ENCODE measurements around the gene RESF1.
"Not testable (repeated sequence)": the region's sequence is repeated elsewhere in the genome, so short reads cannot be mapped to it uniquely, and the experiment has no call there.

Gene RESF1, protein sequence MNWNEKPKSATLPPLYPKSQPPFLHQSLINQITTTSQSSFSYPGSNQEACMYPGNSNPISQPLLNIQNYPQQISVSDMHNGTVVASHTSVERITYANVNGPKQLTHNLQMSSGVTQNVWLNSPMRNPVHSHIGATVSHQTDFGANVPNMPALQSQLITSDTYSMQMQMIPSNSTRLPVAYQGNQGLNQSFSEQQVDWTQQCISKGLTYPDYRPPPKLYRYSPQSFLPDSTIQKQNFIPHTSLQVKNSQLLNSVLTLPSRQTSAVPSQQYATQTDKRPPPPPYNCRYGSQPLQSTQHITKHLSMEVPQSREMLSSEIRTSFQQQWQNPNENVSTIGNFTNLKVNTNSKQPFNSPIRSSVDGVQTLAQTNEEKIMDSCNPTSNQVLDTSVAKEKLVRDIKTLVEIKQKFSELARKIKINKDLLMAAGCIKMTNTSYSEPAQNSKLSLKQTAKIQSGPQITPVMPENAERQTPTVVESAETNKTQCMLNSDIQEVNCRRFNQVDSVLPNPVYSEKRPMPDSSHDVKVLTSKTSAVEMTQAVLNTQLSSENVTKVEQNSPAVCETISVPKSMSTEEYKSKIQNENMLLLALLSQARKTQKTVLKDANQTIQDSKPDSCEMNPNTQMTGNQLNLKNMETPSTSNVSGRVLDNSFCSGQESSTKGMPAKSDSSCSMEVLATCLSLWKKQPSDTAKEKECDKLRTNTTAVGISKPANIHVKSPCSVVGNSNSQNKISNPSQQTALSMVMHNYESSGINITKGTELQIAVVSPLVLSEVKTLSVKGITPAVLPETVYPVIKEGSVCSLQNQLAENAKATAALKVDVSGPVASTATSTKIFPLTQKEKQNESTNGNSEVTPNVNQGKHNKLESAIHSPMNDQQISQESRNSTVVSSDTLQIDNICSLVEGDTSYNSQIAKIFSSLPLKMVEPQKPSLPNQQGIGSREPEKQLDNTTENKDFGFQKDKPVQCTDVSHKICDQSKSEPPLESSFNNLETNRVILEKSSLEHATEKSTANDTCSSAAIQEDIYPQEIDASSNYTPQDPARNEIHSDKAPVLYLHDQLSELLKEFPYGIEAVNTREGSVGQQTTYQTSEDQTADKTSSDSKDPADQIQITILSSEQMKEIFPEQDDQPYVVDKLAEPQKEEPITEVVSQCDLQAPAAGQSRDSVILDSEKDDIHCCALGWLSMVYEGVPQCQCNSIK (N-terminal part only)

DNA sequence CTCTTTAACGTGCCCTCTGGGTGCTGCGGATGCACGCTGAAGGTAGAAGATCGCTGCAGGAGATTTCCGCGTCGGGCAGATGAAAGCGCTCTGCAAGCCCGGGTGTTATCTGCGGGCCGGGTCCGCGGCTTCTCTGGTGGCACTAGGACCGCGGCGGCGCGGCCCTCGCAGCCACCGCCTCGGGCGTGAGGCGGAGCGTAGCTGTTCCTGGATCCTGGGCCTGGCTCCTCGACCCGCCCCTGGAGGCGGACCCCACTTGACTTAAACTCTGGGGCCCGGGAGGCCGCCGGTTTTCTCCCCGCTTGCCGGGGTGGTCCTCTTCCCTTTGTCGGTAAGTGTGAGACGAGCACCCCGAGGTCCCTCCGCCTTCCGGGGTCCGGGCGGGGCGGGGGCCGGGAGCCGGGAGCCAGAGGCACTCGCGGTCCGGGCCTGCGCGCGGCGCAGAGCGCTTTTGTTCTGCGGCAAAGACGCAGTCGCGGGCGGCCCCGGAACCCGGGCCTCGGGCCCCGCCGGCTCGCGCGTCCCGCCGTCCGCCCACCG is at the start of gene RESF1:
RESF1 (plus strand) TSS at position 255 of the 540 bp plus-strand sequence. CDS start 21,541 bp downstream, outside the sequence.
- peak; percentile 85 for DNase-seq

DNA sequence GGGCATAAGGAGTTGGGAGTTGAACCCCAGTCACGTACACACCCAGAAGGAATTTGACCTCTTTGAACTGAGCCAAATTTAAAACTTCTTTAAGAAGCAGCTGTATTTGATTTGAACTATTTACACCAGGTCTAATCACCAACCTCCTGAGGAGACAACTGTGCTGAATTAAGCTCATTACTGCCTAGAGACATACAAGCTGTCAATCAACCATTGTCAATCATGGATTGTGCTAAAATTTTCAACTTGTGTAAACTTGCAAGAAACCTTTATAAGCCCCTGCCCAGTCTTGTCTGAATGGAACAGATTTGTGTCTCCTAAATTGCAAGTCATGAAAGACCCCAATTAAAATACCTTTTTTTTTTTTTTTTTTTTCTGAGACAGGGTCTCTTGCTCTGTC is 44.3 kb upstream of the RESF1 start:
- no peak for DNase-seq

DNA sequence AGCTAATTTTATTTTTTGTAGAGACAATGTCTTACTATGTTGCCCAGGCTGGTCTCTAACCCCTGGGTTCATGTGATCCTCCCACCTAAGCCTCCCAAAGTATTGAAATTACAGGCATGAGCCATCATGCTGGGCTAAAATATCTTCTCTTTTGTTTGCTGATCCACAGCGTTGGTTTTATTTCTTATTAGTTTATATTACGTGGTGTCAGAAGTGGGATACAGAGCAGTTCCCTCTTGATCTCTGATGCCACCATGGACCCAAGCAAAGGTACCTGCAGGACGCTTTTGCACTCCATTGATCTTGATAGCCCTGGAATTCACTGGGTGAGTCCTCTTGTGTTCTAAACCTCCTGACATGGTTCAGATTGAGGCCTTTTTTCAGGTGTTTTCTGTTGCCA is 43.8 kb upstream of the RESF1 start:
- no peak for DNase-seq

DNA sequence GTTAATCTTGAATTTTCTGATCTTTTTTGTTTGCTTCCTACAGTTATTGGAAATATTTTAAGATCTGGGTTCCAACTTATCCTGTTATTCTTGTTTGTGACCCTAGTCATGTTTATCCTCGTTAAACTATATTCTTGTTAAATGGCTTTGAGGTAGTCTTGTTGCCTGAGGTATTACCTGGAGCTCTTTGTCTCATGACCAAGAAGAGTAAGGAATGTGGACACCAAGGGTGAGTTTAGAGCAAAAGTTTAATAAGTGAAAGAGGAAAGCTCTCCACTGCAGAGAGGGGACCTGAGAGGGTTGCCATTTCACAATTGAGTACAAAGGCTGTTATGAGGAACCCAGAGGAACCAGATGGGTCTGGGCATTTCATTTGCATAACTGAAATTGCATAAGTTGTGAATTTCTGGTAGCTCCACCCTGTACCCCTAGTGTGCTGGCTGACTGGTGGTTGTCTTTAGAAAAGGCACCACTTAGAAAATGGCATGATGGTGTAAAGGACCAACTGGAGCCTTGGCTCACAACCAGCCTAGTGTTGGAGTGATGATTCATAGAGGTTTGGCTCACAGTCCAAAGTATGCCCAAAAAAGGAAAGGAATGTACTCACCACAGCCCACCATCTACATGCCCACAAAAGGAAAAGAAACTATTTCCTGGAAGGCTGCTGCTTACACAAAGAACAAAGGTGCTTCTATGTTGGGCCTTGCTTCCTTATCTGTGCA is 36.7 kb upstream of the RESF1 start:
- DNase-seq: no peak

GRCh38 chr12:31923063-31923412 is 36.2 kb upstream of the RESF1 start:
- no peak for DNase-seq

- DNase-seq: peak; percentile 12
Measured at GRCh38 chr12:31928246-31929026, 30.8 kb upstream of the RESF1 start.

GRCh38 chr12:31929027-31929526 is 30.1 kb upstream of the RESF1 start:
- no peak for DNase-seq

DNA sequence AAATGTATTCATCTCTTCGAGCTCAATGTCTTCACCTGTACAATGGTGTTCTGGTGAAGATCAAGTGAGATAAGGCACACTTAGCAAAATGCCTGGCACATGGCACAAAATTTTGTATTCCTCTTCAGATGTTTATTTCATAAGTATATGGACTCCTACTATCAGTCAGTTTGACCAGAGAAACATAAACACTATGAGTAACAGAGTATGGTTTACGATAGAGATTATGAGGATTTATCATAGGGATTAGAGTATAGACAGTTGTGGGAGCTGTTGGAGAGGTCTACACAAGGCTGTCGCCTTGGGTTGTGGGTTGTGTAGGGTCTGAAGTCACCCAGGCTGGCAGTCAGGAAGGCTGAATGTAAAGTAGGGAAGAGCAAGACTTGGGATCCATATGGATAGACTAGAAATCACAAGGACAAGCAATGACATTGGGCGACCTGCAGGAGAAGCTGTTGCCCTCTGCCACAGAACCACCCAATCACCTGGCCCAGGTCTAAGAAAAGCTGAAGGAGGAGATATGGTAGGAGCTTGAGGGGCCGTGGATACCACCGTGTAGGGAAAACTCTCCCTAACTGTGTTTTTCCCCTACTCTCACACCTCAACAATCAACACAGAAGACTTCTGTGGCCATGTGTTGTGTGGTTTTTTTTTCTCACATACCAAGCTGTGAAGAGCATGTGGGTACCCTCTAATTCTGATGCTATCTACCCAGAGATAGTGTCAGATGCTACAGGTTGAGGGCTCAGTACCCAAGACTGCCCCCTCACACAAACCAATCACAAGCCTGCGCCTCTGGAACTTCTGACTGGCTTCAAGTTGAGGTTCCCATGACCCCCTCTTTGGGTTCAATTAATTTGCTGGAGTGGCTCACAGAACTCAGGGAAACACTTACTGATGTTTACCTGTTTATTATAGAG is 27.2 kb upstream of the RESF1 start:
- no peak for DNase-seq

- no peak for DNase-seq
Measured at GRCh38 chr12:31944299-31944698, 14.9 kb upstream of the RESF1 start.

DNA sequence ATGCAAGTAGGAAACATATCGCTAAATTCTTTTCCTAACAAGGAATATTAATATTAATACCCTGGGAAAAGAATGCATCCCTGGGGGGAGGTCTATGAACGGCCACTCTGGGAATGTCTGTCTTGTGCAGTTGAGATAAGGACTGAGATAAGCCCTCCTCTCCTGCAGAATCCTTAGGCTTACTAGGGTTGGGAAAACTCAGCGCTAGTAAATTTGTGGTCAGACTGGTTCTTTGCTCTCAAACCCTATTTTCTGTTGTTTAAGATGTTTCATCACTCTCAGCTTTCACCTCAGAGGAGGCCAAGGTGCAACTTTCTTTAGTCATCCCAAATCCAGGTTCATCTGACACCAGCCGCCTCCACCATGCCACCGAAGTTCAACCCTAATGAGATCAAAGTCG is 11.2 kb upstream of the RESF1 start:
- no peak for DNase-seq

DNA sequence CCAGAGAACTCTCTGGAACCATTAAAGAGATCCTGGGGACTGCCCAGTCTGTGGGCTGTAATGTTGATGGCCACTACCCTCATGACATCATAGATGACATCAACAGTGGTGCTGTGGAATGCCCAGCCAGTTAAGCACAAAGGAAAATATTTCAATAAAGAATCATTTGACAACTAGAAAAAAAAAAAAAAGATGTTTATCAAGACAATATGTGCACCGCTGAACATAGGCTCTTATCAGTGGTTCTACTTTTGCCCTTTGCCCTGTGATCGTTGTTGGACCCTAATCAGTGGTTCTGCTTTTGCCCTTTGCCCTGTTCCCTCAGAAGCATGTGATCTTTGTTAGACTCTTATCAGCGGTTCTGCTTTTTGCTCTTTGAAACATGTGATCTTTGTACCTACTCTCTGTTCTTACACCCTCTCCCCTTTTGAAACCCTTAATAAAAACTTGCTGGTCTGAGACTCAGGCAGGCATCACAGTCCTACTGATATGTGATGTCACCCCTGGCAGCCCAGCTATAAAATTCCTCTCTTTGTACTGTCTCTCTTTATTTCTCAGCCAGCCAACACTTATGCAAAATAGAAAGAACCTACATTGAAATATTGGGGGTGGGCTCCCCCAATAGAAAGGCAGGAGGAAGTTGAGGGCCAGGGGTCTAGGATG is 10.4 kb upstream of the RESF1 start:
- not testable (repeated sequence) for DNase-seq

- DNase-seq: no peak
Measured at GRCh38 chr12:31950088-31950487, 9.1 kb upstream of the RESF1 start.

DNA sequence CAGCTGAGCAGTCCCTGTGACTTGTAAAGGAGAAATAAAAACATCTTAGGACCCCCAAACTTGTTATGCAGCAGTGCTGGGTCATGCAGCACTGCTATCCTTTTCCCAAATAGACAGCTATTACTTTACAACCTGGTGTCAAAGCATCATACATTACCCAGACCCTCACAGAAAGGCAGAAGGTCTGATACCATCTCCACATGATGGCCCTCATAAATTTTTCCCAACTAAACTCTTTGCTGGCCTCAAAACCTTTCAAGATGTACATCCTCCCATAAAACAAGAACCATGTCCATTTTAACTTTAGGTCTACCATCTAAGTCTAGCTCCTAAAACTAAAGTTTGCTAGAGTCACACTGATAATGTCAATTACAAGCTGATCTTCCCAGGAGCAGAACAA is 8.7 kb upstream of the RESF1 start:
- DNase-seq: no peak

DNA sequence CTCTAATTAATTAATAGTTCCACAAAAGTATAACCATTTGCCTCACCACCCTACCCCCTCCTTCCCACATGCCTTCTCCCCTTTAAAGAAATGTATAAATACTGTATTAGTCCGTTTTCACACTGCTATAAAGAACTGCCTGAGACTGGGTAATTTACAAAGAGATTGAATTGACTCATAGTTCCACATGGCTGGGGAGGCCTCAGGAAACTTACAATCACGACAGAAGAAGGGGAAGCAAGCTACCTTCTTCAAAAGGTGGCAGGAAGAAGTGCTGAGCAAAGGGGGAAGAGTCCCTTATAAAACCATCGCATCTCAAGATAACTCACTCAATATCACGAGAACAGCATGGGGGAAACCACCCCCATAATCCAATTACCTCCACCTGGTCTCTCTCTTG is 8.2 kb upstream of the RESF1 start:
- no peak for DNase-seq

- no peak for DNase-seq
Measured at GRCh38 chr12:31951939-31952338, 7.3 kb upstream of the RESF1 start.

- DNase-seq: no peak
Measured at GRCh38 chr12:31952418-31952817, 6.8 kb upstream of the RESF1 start.

GRCh38 chr12:31954925-31955858 is 4.0 kb upstream of the RESF1 start:
- no peak for DNase-seq

GRCh38 chr12:31958569-31959160 is 550 bp upstream of the RESF1 start:
- DNase-seq: no peak
